HepG2 (cell line): ENCODE measurements around the gene LPIN3. TPM values are rescaled to one million over a fixed set of nuclear protein-coding genes. Genes with fewer than 3 reads are reported as not detected.
A peak's percentile ranks its signal among the peaks of the same experiment; 100 is the strongest.

ENCODE experiments used
- AGO1 ChIP-seq: fragments of 200-400 bp; formaldehyde crosslinking; IDR thresholded peaks from 2 replicates; pipeline ENCODE4 v1.6.1; 2017; ENCODE audit warnings: mild to moderate bottlenecking, low read depth, low read length, moderate library complexity; ENCODE audit not compliant: poor library complexity, severe bottlenecking
- AGO2 ChIP-seq: fragments of 200-400 bp; formaldehyde crosslinking; optimal IDR thresholded peaks from 2 replicates; pipeline ENCODE3; 2017; ENCODE audit warnings: mild to moderate bottlenecking, low read depth, low read length, moderate library complexity
- CERS6 ChIP-seq: sonication (generic); formaldehyde crosslinking; IDR thresholded peaks from 2 replicates; pipeline ENCODE4 v1.5.0; 2020; ENCODE audit warnings: missing genetic modification reagents
- DZIP1 ChIP-seq: sonication (generic); formaldehyde crosslinking; IDR thresholded peaks from 2 replicates; pipeline ENCODE4 v1.5.0; 2020; ENCODE audit warnings: mild to moderate bottlenecking, missing genetic modification reagents
- HDAC2 ChIP-seq: sonication (generic); formaldehyde crosslinking; IDR thresholded peaks from 2 replicates; pipeline ENCODE4 v1.4.0; 2020; ENCODE audit warnings: missing genetic modification reagents
- IRX3 ChIP-seq: sonication (generic); formaldehyde crosslinking; IDR thresholded peaks from 2 replicates; pipeline ENCODE4 v1.8.1; 2023; ENCODE audit warnings: mild to moderate bottlenecking, low read depth, missing genetic modification reagents, borderline replicate concordance
- KDM2A ChIP-seq: sonication (generic); formaldehyde crosslinking; IDR thresholded peaks from 2 replicates; pipeline ENCODE4 v1.4.0; 2020; ENCODE audit warnings: low read depth, missing genetic modification reagents, borderline replicate concordance
- MXD1 ChIP-seq: sonication (generic); formaldehyde crosslinking; IDR thresholded peaks from 2 replicates; pipeline ENCODE4 v1.4.0; 2020; ENCODE audit warnings: mild to moderate bottlenecking, missing genetic modification reagents
- PRDM10 ChIP-seq: sonication (generic); formaldehyde crosslinking; IDR thresholded peaks from 2 replicates; pipeline ENCODE4 v1.4.0; 2020; ENCODE audit warnings: low read depth, missing genetic modification reagents
- SP4 ChIP-seq: sonication (generic); formaldehyde crosslinking; IDR thresholded peaks from 2 replicates; pipeline ENCODE4 v1.8.1; 2023; ENCODE audit warnings: mild to moderate bottlenecking, missing genetic modification reagents
- SUZ12 ChIP-seq: fragments of 150-350 bp; IDR thresholded peaks from 2 replicates; pipeline ENCODE4 v1.6.1; 2014; ENCODE audit warnings: low read depth, low read length
- TEAD3 ChIP-seq: optimal IDR thresholded peaks from 2 replicates; pipeline ENCODE3; 2016; ENCODE audit warnings: borderline replicate concordance
- ZNF274 ChIP-seq: sonication (generic); formaldehyde crosslinking; IDR thresholded peaks from 2 replicates; pipeline ENCODE4 v1.5.1; 2020; ENCODE audit warnings: mild to moderate bottlenecking, missing genetic modification reagents
- ZNF451 ChIP-seq: sonication (generic); formaldehyde crosslinking; IDR thresholded peaks from 2 replicates; pipeline ENCODE4 v1.5.0; 2020; ENCODE audit warnings: mild to moderate bottlenecking, missing genetic modification reagents
- ZSCAN21 ChIP-seq: sonication (generic); formaldehyde crosslinking; IDR thresholded peaks from 2 replicates; pipeline ENCODE4 v1.8.0; 2022; ENCODE audit warnings: mild to moderate bottlenecking, missing genetic modification reagents, moderate library complexity, borderline replicate concordance
- ZXDC ChIP-seq: sonication (generic); formaldehyde crosslinking; IDR thresholded peaks from 2 replicates; pipeline ENCODE4 v1.5.0; 2020; ENCODE audit warnings: mild to moderate bottlenecking, missing genetic modification reagents
- polyA plus RNA-seq, 8 experiments: library from polyadenylated mRNA; depleted of rRNA in 3 of 8; stranded (reverse) in 7 of 8; unstranded in 1 of 8; fragments of >200 nt; fragmentation: Illumina TruSeq in 4 of 8; extraction: Trizol in 4 of 8; gene quantifications; 2 replicates each; pipeline versions ENCODE4 v1.2.1 to v1.2.3, GENCODE V29; 2011 to 2016; ENCODE audit warnings: low read depth in 4 of 8, missing spikeins in 1 of 8, mixed read lengths in 1 of 8; ENCODE audit not compliant: insufficient read depth in 1 of 8
- total RNA-seq, 5 experiments: library from RNA; depleted of rRNA; stranded (reverse); fragments of >200 nt; fragmentation: Illumina TruSeq; extraction: Trizol; gene quantifications; 2 replicates each; pipeline ENCODE4 v1.2.3, GENCODE V29; 2016; ENCODE audit warnings: low read depth in 1 of 5

The LPIN3 gene
- total and polyA plus RNA-seq, 2 of the 13 experiments (the other 11 are each of a cell fraction or from before 2014, with no cell fraction given): 14.2 to 28.6 TPM

- TF ChIP-seq HDAC2 (no peak), ZXDC (CRISPR knock-in tag) (0 out of 2 replicates have a peak, but pooled peaks have one; percentile 15), ZSCAN21 (CRISPR knock-in tag) (0 out of 2 replicates have a peak, but pooled peaks have one; percentile 37), PRDM10 (no peak), AGO1 (peak; percentile 80), SP4 (CRISPR knock-in tag) (peak; percentile 40; the same call in 1 of the 2 replicates), SUZ12 (no peak), DZIP1 (0 out of 2 replicates have a peak, but pooled peaks have one; percentile 22), TEAD3 (CRISPR knock-in tag) (no peak), AGO2 (peak; percentile 68), MXD1 (CRISPR knock-in tag) (peak; percentile 6), ZNF274 (CRISPR knock-in tag) (0 out of 2 replicates have a peak, but pooled peaks have one; percentile 46), KDM2A (CRISPR knock-in tag) (peak; percentile 35), ZNF451 (CRISPR knock-in tag) (0 out of 2 replicates have a peak, but pooled peaks have one; percentile 17), CERS6 (CRISPR knock-in tag) (peak; percentile 14; the same call in 1 of the 2 replicates), IRX3 (no peak)
Observed at GRCh38 chr20:41361757-41362747, 21.4 kb downstream of the LPIN3 start (continued).
